K562 (cell line): Measurements from ENCODE around the gene LEPR. TPM values are rescaled to one million over a fixed set of nuclear protein-coding genes. Genes with fewer than 3 reads are reported as not detected.

ENCODE experiments used
- CCNT2 ChIP-seq: IDR thresholded peaks from 2 replicates; pipeline ENCODE4 v1.6.1; 2011; ENCODE audit warnings: borderline replicate concordance, low read depth, mild to moderate bottlenecking, moderate library complexity, mixed read lengths, low read length; ENCODE audit not compliant: insufficient read length; ENCODE audit errors: extremely low read depth
- HDGF ChIP-seq: fragments of 450-650 bp; IDR thresholded peaks from 2 replicates; pipeline ENCODE4 v1.6.1; 2016
- KLF16 ChIP-seq: IDR thresholded peaks from 2 replicates; pipeline ENCODE4 v1.6.1; 2016; ENCODE audit warnings: antibody characterized with exemption
- NR1H2 ChIP-seq: sonication (generic); formaldehyde crosslinking; IDR thresholded peaks from 2 replicates; pipeline ENCODE4 v1.4.0; 2020; ENCODE audit warnings: mild to moderate bottlenecking, missing genetic modification reagents
- TCF7L2 ChIP-seq: fragments of 150-350 bp; IDR thresholded peaks from 2 replicates; pipeline ENCODE4 v1.6.1; 2016; ENCODE audit warnings: low read depth, mild to moderate bottlenecking, low read length, moderate library complexity
- THRA ChIP-seq: fragments of 450-650 bp; IDR thresholded peaks from 2 replicates; pipeline ENCODE4 v1.6.1; 2017; ENCODE audit warnings: mild to moderate bottlenecking, moderate library complexity
- TSC22D4 ChIP-seq: fragments of 450-650 bp; IDR thresholded peaks from 2 replicates; pipeline ENCODE4 v1.6.1; 2016; ENCODE audit warnings: missing genetic modification characterization, missing biosample characterization, control low read depth
- ZBTB40 ChIP-seq, 2 experiments: fragments of 450-650 bp in 1 of 2; sonication (generic) in 1 of 2; formaldehyde crosslinking in 1 of 2; IDR thresholded peaks; 2 replicates each; pipeline versions ENCODE4 v1.7.1 to v1.9.0; 2016 to 2022; ENCODE audit warnings: inconsistent platforms in 1 of 2, mild to moderate bottlenecking in 1 of 2, missing genetic modification reagents in 1 of 2
- ZNF512 ChIP-seq: IDR thresholded peaks from 2 replicates; pipeline ENCODE4 v1.6.1; 2016; ENCODE audit warnings: missing genetic modification characterization, missing compliant biosample characterization
- polyA plus RNA-seq, 8 experiments: library from polyadenylated mRNA; depleted of rRNA in 4 of 8; stranded (reverse) in 5 of 8; unstranded in 3 of 8; fragments of >200 nt; fragmentation: Nextera tagmentation in 2 of 8; fragmentation: Illumina TruSeq in 1 of 8; extraction: Ambion mirVana in 2 of 8; extraction: Trizol in 1 of 8; gene quantifications; 2 replicates each; pipeline versions ENCODE4 v1.2.1 to v1.2.3, GENCODE V29; 2011 to 2014; ENCODE audit warnings: inconsistent platforms in 1 of 8, missing spikeins in 1 of 8
- total RNA-seq, 7 experiments: library from RNA; depleted of rRNA in 6 of 7; stranded (reverse); fragments of >200 nt in 6 of 7; fragmentation: Illumina TruSeq in 2 of 7; extraction: Trizol in 2 of 7; gene quantifications; 2 replicates each; pipeline versions ENCODE4 v1.2.1 to v1.2.3, GENCODE V29; 2011 to 2021; ENCODE audit warnings: low replicate concordance in 1 of 7
- TF ChIP-seq, protein P1 (sequence below), 2 experiments: IDR thresholded peaks in 1 of 2; conservative IDR thresholded peaks in 1 of 2; 2 replicates each; pipeline ENCODE4 v1.6.1; 2016; ENCODE audit warnings: low read depth in 2 of 2, mild to moderate bottlenecking in 1 of 2, missing compliant biosample characterization in 1 of 2, missing genetic modification characterization in 1 of 2, moderate library complexity in 1 of 2

The LEPR gene
- total and polyA plus RNA-seq, 9 of the 15 experiments (the other 6 are each of a cell fraction or from before 2014, with no cell fraction given), result 12.2 to 111 (median 43.1) TPM

DNA sequence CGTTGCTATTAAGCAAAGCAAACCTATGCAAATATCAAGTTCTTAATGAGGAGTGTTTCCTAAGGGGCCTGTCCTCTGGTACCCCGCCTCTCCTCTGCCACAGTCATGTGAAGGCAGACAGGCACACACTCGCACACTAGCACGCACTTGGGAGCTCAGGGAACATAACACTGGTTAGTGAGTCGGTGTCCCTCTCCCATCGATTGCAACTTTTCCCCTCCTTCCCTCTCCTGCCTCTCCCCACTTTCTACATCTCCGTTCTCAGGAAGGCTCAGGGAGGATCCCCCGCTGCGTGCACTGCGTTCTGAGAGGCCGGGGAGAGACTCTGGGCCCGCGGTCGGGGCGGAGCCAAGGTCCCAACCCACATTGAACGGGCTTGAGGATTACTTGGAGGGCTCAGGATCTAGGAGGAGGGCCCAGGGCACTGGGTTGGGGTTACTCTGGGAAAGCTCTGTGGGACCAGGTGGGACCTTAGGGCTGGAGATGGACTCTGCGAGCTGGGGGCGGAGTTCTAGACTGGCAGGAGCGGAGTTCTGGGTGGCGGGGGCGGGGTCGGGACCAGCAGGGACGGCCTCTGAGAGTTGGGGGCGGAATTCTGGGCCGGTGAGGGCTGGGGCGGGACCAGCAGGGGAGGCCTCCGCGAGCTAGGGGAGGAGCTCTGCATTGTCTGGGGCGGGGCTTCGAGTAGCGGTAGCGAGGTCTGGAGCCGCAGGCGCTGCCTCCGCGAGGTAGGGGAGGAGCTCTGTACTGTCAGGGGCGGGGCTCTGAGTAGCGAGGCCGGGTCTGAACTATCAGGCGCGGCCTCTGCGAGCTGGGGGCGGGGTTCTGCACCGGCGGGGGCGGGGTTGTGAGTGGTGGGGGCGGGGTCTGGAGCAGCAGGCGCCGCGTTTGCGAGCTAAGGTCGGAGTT lies 533 bp upstream of the LEPR start (continued):
- TF ChIP-seq ZBTB40 (IDR thresholded peaks at IDR 0.05) (peak; percentile 33; the same call in 1 of the 2 replicates), ZBTB40 (CRISPR knock-in tag; IDR thresholded peaks at IDR 0.05) (no peak), ZNF512 (tag) (no peak), TCF7L2 (no peak), KLF16 (no peak), TSC22D4 (no peak), CCNT2 (peak; percentile 21), HDGF (peak; percentile 72; the same call in 1 of the 2 replicates), THRA (no peak), NR1H2 (CRISPR knock-in tag) (no peak)
- TF ChIP-seq, protein P1, sequence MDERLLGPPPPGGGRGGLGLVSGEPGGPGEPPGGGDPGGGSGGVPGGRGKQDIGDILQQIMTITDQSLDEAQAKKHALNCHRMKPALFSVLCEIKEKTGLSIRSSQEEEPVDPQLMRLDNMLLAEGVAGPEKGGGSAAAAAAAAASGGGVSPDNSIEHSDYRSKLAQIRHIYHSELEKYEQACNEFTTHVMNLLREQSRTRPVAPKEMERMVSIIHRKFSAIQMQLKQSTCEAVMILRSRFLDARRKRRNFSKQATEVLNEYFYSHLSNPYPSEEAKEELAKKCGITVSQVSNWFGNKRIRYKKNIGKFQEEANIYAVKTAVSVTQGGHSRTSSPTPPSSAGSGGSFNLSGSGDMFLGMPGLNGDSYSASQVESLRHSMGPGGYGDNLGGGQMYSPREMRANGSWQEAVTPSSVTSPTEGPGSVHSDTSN (CRISPR knock-in tag; IDR thresholded peaks at IDR 0.05; ENCODE audit: low read depth), result no peak
- TF ChIP-seq, protein P1 (tag; conservative IDR thresholded peaks at IDR 0.05; ENCODE audit: low read depth), result no peak
